ENCODE data around the gene CFAP45. TPM values are rescaled to one million over a fixed set of nuclear protein-coding genes. Genes with fewer than 3 reads are reported as not detected.

Gene CFAP45
- polyA plus RNA-seq, 1 donor, result 0.30 TPM

DNA sequence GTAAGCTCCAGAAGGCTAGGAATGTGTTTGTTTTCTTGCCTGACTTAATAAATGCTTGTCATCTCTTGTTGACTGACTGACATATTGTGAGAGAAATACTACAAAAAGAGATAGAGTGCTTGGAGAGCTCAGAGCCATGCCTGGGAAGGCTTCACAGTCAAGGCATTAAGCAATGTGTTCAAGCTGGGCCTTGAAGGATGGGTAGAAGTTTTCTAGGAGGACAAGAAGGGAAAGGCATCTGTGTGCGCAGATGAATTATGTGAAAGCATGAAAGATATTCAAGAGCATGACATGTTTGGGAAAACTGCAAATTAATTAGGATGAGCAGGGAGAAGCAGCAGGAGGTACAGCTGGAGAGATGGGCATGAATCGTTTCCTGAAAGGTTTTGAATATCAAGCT is 67.7 kb downstream of the CFAP45 start:
- H3K4me3 ChIP-seq (ENCODE audit: low read length), result no peak overlapping the region
- no peaks in the 10 kb centered on the region for H3K9me3 ChIP-seq (ENCODE audit: control insufficient read depth, low read depth, low read length)
- no peak for DNase-seq
- no peak overlapping the region for H3K27ac ChIP-seq (ENCODE audit: low read length)
- H3K4me1 ChIP-seq (ENCODE audit: control insufficient read depth, insufficient read depth, low read length), result no peaks in the 10 kb centered on the region
- no peaks in the 10 kb centered on the region for H3K27me3 ChIP-seq (ENCODE audit: control insufficient read depth, insufficient read depth, low read length)
- no peaks in the 10 kb centered on the region for H3K36me3 ChIP-seq (ENCODE audit: control insufficient read depth, insufficient read depth, low read length)
- 80% methylated on average over 1 of the region's 2 CpGs for WGBS (ENCODE audit: insufficient coverage, low lambda C conversion rate)

DNA sequence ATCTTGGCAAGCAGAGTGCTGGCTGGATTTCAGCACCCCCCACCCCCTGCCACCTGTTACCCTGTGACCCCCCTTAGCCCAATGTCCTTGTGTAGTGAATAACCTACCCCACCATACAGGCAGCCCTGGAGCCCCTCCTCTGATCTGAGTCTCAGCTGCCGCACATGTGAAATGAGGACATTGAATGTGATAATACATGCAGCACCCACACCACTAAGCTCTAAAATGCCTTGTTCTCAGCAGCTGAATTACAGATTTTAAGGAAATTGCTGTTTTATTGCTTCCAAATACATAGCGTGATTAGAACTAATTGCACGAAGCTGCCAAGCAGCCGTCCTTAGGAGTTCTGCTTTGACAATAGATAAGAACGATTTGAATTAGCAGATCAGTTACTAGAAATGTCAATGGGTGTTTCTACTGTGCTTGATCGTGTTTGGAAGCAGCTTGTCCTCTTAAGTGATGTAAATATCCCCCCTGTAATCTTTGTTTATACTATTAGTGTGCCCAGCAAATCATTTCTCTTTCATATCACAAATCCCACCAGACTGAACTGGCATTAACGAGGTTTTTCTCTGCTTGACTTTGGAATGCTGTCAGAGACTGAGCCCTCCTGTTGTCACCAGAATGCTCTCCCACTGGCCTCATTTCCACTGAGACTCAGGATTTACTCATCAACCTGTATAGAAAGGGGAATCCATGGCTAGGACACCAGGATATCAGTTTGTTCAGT is 68.4 kb downstream of the CFAP45 start:
- no peak overlapping the region for H3K4me3 ChIP-seq (ENCODE audit: low read length)
- no peaks in the 10 kb centered on the region for H3K4me1 ChIP-seq (ENCODE audit: control insufficient read depth, insufficient read depth, low read length)
- no CpG with 5 or more reads among the region's 7 CpGs for WGBS (ENCODE audit: insufficient coverage, low lambda C conversion rate)
- H3K9me3 ChIP-seq (ENCODE audit: control insufficient read depth, low read depth, low read length), result no peaks in the 10 kb centered on the region
- H3K27me3 ChIP-seq (ENCODE audit: control insufficient read depth, insufficient read depth, low read length), result no peaks in the 10 kb centered on the region
- H3K36me3 ChIP-seq (ENCODE audit: control insufficient read depth, insufficient read depth, low read length), result no peaks in the 10 kb centered on the region
- no peak overlapping the region for H3K27ac ChIP-seq (ENCODE audit: low read length)
- DNase-seq, result no peak

DNA sequence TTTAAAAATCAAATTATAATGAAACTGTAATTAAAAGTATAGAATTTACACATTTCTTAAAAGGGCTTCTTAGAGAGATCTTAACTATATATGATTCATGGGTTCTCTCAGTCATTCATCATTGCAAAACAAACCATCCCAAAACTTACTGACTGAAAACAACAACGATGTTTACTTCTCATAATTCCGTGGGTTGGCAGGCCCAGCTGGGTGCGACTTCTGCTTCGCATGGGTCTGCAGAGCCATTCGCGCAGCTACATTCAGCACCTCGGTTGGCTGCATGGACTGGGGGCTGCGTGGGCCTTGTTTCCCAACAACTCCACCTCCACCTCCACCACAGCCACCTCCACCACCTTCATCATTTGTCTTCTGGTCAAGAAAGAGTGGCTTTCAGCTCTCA is 69.2 kb downstream of the CFAP45 start:
- no peak overlapping the region for H3K27ac ChIP-seq (ENCODE audit: low read length)
- no peaks in the 10 kb centered on the region for H3K9me3 ChIP-seq (ENCODE audit: control insufficient read depth, low read depth, low read length)
- H3K4me1 ChIP-seq (ENCODE audit: control insufficient read depth, insufficient read depth, low read length), result no peaks in the 10 kb centered on the region
- DNase-seq, result no peak
- no peaks in the 10 kb centered on the region for H3K36me3 ChIP-seq (ENCODE audit: control insufficient read depth, insufficient read depth, low read length)
- H3K27me3 ChIP-seq (ENCODE audit: control insufficient read depth, insufficient read depth, low read length), result no peaks in the 10 kb centered on the region
- WGBS (ENCODE audit: insufficient coverage, low lambda C conversion rate), result no CpG with 5 or more reads among the region's 8 CpGs
- H3K4me3 ChIP-seq (ENCODE audit: low read length), result no peak overlapping the region

DNA sequence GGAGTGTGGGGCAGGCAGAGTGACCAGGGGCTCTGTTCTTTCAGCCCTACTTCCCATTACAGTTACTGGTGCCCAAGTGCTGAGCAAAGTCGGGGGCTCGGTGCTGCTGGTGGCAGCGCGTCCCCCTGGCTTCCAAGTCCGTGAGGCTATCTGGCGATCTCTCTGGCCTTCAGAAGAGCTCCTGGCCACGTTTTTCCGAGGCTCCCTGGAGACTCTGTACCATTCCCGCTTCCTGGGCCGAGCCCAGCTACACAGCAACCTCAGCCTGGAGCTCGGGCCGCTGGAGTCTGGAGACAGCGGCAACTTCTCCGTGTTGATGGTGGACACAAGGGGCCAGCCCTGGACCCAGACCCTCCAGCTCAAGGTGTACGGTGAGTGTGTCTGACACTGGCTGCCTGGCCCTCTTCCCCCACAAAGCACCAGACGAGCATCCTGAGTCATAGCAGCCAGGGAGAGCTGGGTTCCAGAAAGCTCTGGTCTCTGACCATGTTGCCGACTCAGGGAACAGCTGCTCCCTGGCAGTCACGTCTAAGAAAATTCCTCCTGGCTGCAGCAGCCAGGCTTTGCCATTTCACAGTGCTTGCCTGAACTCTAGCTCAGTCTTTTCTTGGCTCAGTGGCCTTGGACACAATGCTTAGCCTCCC is 70.0 kb downstream of the CFAP45 start:
- Histone ChIP-seq H3K36me3 (ENCODE audit: control insufficient read depth, insufficient read depth, low read length) (no peaks in the 10 kb centered on the region), H3K27me3 (ENCODE audit: control insufficient read depth, insufficient read depth, low read length) (no peaks in the 10 kb centered on the region), H3K4me3 (ENCODE audit: low read length) (no peak overlapping the region), H3K9me3 (ENCODE audit: control insufficient read depth, low read depth, low read length) (no peaks in the 10 kb centered on the region), H3K27ac (ENCODE audit: low read length) (no peak overlapping the region), H3K4me1 (ENCODE audit: control insufficient read depth, insufficient read depth, low read length) (no peaks in the 10 kb centered on the region)
- no peak for DNase-seq
- no CpG with 5 or more reads among the region's 18 CpGs for WGBS (ENCODE audit: insufficient coverage, low lambda C conversion rate)

DNA sequence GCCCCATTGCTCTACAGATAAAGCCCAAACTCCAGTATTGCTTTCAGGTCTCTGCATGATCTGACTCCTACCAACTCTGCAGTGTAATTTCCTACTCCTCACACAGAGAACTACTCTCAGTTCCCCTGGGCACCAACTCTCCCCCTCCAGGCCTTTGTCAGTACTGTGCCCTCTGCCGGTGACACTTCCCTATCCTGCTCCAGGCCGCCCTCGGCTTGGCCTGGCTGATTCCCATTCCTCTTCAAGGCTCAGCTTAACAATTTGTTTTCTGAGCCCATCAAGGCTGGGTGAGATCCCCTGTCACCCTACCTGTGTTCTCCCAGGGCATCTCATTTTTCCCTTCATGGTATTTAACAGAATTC is 70.7 kb downstream of the CFAP45 start:
- WGBS (ENCODE audit: insufficient coverage, low lambda C conversion rate), result no CpG with 5 or more reads among the region's 3 CpGs
- Histone ChIP-seq H3K4me1 (ENCODE audit: control insufficient read depth, insufficient read depth, low read length) (no peaks in the 10 kb centered on the region), H3K27ac (ENCODE audit: low read length) (no peak overlapping the region), H3K9me3 (ENCODE audit: control insufficient read depth, low read depth, low read length) (no peaks in the 10 kb centered on the region), H3K27me3 (ENCODE audit: control insufficient read depth, insufficient read depth, low read length) (no peaks in the 10 kb centered on the region), H3K36me3 (ENCODE audit: control insufficient read depth, insufficient read depth, low read length) (no peaks in the 10 kb centered on the region), H3K4me3 (ENCODE audit: low read length) (no peak overlapping the region)
- peak; percentile 25 to 32 for DNase-seq

DNA sequence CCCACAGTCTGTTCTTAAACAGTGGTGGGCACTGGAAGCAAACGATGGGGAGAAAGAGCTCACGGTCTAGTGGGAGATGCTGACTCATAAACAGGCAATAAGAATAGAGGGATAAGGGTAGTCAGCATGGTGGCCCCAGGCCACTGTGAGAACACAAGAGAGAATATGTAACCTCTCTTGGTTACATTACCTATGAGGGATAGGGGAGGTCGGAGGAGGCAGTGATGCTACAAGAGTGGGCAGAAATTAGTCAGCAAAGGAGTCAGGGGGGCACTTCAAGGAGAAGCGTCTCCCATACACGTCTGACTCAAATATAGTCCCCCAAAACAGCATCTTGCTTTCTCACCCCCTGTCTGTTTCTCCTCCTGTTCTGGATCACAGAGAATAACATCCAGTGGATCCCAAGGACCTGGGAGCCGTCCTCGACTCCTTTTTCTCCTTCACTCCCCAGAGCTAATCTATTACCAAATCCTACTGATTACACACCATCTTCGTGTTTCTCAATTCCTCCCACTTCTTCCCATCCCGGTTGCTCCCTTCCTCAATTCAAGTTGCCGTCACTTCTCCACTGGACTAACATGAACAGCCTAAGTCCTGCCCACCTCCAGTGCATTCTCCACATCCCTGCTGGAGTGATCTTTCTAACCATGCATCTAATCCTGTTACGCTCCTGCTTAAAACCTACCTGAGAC is 71.2 kb downstream of the CFAP45 start:
- Histone ChIP-seq H3K9me3 (ENCODE audit: control insufficient read depth, low read depth, low read length) (no peaks in the 10 kb centered on the region), H3K36me3 (ENCODE audit: control insufficient read depth, insufficient read depth, low read length) (no peaks in the 10 kb centered on the region), H3K4me1 (ENCODE audit: control insufficient read depth, insufficient read depth, low read length) (no peaks in the 10 kb centered on the region), H3K27ac (ENCODE audit: low read length) (no peak overlapping the region), H3K27me3 (ENCODE audit: control insufficient read depth, insufficient read depth, low read length) (no peaks in the 10 kb centered on the region), H3K4me3 (ENCODE audit: low read length) (no peak overlapping the region)
- 87% methylated on average over 5 of the region's 11 CpGs for WGBS (ENCODE audit: insufficient coverage, low lambda C conversion rate)
- no peak for DNase-seq

DNA sequence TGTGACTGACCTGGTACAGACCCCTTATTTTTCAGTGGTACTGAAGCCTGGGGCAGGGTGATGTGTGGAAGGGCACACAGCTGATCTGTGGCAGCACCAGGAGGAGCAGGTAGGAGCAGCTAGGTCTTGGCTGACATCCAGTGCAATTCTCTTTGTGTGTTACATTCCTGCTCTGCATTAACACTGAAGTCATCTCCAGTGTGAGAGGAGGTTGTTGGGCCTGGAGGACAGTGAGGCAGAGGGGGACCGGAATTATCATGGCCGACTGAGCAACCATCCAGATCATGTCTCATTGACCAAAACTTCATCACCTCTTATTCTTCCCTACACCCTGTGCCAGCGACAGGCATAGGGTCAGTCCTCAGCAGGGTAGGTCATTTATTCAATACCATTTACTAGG is 71.8 kb downstream of the CFAP45 start:
- Histone ChIP-seq H3K27me3 (ENCODE audit: control insufficient read depth, insufficient read depth, low read length) (no peaks in the 10 kb centered on the region), H3K4me1 (ENCODE audit: control insufficient read depth, insufficient read depth, low read length) (peaks cover 5% of the 10 kb centered on the region), H3K4me3 (ENCODE audit: low read length) (no peak overlapping the region), H3K27ac (ENCODE audit: low read length) (no peak overlapping the region), H3K36me3 (ENCODE audit: control insufficient read depth, insufficient read depth, low read length) (no peaks in the 10 kb centered on the region), H3K9me3 (ENCODE audit: control insufficient read depth, low read depth, low read length) (no peaks in the 10 kb centered on the region)
- WGBS (ENCODE audit: insufficient coverage, low lambda C conversion rate), result 100% methylated on average over 1 of the region's 3 CpGs
- DNase-seq, result no peak

DNA sequence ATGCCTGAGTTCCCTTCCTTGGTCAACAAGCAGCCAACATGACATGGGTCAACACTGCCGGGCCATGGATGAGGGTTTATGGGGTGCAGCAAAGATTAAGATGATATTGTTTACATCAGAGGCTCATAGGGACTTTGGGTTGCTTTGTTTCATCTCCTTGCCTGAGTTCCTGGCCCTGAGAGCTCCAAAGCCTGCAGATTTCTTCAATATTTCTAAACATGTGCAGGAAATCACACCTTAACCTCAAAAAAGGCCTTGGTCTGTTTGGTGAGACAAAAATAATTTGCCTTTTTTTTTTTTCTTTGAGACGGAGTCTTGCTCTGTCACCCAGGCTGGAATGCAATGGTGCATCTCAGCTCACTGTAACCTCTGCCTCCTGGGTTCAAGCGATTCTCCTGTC is 72.4 kb downstream of the CFAP45 start:
- Histone ChIP-seq H3K27ac (ENCODE audit: low read length) (no peak overlapping the region), H3K36me3 (ENCODE audit: control insufficient read depth, insufficient read depth, low read length) (no peaks in the 10 kb centered on the region), H3K4me1 (ENCODE audit: control insufficient read depth, insufficient read depth, low read length) (peaks cover 10% of the 10 kb centered on the region), H3K4me3 (ENCODE audit: low read length) (no peak overlapping the region), H3K9me3 (ENCODE audit: control insufficient read depth, low read depth, low read length) (no peaks in the 10 kb centered on the region), H3K27me3 (ENCODE audit: control insufficient read depth, insufficient read depth, low read length) (no peaks in the 10 kb centered on the region)
- WGBS (ENCODE audit: insufficient coverage, low lambda C conversion rate), result no CpG with 5 or more reads among the region's 3 CpGs
- DNase-seq, result no peak

DNA sequence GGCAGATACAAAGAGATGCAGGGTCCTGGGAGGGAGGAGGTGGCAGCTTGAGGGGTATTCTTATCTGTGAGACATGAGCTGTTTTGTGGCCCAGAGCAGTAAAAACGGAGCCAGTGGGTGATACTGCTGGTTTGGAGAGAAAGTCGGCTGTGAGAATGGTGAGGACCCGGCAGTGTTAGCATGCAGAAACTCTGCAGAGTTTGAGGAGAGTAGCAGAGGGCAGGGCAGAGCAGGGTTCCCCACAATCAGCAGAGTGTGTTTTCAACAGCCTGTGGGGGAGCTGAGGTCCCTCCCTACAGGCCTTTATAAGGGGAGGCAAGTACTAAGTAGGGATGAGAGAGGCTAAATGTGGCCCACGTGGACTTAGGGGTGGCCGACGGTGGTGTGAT is 72.9 kb downstream of the CFAP45 start:
- H3K27me3 ChIP-seq (ENCODE audit: control insufficient read depth, insufficient read depth, low read length), result no peaks in the 10 kb centered on the region
- no peak for DNase-seq
- no peaks in the 10 kb centered on the region for H3K9me3 ChIP-seq (ENCODE audit: control insufficient read depth, low read depth, low read length)
- no CpG with 5 or more reads among the region's 6 CpGs for WGBS (ENCODE audit: insufficient coverage, low lambda C conversion rate)
- H3K4me3 ChIP-seq (ENCODE audit: low read length), result no peak overlapping the region
- H3K4me1 ChIP-seq (ENCODE audit: control insufficient read depth, insufficient read depth, low read length), result peaks cover 10% of the 10 kb centered on the region
- no peak overlapping the region for H3K27ac ChIP-seq (ENCODE audit: low read length)
- H3K36me3 ChIP-seq (ENCODE audit: control insufficient read depth, insufficient read depth, low read length), result no peaks in the 10 kb centered on the region

DNA sequence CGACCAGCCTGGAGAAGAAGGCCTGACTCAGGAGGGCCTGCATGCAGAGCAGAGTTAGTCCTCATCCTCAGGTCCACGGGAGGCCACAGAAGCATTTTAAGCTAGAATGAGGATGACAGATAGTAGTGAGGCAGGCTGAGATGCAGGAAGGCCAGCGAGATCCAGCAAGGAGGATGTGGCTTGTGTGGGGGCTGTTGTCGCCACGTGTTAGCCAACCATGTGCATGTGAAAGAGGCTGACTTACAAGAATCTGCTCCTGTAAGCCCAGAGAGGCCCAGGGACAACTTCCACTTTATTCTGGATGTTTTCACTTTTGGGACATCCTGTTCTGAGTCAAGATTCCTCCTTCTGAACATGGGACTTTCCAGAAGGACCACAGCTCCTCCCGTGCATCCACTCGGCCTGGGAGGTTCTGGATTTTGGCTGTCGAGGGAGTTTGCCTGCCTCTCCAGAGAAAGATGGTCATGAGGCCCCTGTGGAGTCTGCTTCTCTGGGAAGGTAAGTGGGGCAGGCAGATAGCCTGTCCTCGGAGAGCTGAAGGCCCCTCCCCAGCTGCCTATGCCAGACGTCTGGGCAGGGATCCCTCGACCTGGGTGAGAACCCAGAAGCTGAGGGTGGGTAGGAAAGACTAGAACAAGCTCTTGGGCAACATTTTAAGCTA is 73.4 kb downstream of the CFAP45 start, which contains the start of gene SLAMF8:
SLAMF8 (plus strand) TSS at position 433 of the 661 bp plus-strand sequence; CDS start at position 459, 26 bp downstream.
- Histone ChIP-seq H3K27ac (ENCODE audit: low read length) (no peak within 1 kb of the TSS), H3K4me3 (ENCODE audit: low read length) (no peak within 1 kb of the TSS), H3K27me3 (ENCODE audit: control insufficient read depth, insufficient read depth, low read length) (no peaks in the 10 kb centered on the region), H3K36me3 (ENCODE audit: control insufficient read depth, insufficient read depth, low read length) (no peaks in the 10 kb centered on the region), H3K4me1 (ENCODE audit: control insufficient read depth, insufficient read depth, low read length) (peaks cover 10% of the 10 kb centered on the region), H3K9me3 (ENCODE audit: control insufficient read depth, low read depth, low read length) (no peaks in the 10 kb centered on the region)
- no CpG with 5 or more reads among the region's 11 CpGs for WGBS (ENCODE audit: insufficient coverage, low lambda C conversion rate)
- DNase-seq, result no peak
